Measurements from ENCODE around the gene HDAC7. TPM values are rescaled to one million over a fixed set of nuclear protein-coding genes. Genes with fewer than 3 reads are reported as not detected.

Gene HDAC7
- total and polyA plus RNA-seq, 2 of the 13 experiments (the other 11 are each of a cell fraction or from before 2014, with no cell fraction given) = 4.6 to 10.8 TPM

DNA sequence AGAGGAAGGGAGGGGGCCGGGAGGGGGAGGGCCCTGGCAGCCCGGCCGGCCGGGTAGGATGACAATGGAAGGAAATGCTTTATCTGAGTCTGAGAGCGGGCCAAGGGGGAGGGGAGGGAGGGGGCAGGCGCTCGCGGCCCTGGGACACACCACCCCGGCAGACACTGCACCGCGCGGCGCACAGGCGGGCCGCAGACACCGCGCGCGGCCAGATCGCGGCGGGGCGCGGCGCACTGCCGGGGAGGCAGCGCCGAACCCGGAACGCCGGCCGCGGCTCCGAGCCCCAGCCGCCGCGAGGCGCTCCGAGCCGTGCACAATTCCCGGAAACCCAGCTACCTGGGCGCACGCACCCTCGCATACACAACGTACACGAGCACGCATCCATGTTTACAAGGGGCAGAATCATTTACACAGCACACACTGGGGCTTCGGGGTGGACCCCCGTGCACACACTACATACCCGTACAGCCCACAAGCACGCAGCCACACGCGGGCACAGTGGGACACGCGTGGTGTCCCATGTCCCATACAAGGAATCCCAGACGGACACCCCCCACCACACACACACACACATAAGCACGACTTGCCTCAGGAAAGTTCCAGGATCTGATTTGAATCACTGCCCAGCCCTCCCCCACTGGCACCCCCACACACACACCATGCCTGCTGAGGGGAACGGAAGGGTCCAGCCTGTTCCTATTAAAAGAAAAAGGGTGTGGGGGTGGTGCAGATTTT is at the start of gene HDAC7 (continued):
- TF ChIP-seq, protein P1, sequence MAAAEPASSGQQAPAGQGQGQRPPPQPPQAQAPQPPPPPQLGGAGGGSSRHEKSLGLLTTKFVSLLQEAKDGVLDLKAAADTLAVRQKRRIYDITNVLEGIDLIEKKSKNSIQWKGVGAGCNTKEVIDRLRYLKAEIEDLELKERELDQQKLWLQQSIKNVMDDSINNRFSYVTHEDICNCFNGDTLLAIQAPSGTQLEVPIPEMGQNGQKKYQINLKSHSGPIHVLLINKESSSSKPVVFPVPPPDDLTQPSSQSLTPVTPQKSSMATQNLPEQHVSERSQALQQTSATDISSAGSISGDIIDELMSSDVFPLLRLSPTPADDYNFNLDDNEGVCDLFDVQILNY (CRISPR knock-in tag; conservative IDR thresholded peaks at IDR 0.05) = no peak
- TF ChIP-seq HINFP (CRISPR knock-in tag; IDR thresholded peaks at IDR 0.05; ENCODE audit: low read depth) (no peak), SCMH1 (CRISPR knock-in tag; IDR thresholded peaks at IDR 0.05; ENCODE audit: borderline replicate concordance) (no peak), ZNF562 (CRISPR knock-in tag; IDR thresholded peaks at IDR 0.05; ENCODE audit: borderline replicate concordance) (no peak), GTF2F1 (IDR thresholded peaks at IDR 0.05; ENCODE audit: low read length) (no peak), PHF8 (CRISPR knock-in tag; IDR thresholded peaks at IDR 0.05) (peak; percentile 52; the same call in 1 of the 2 replicates), BRCA1 (CRISPR knock-in tag; IDR thresholded peaks at IDR 0.05) (no peak), MYC (CRISPR knock-in tag; IDR thresholded peaks at IDR 0.05; ENCODE audit: borderline replicate concordance) (peak; percentile 67; the same call in 1 of the 2 replicates), SMARCC2 (IDR thresholded peaks at IDR 0.05) (no peak), ZNF891 (CRISPR knock-in tag; IDR thresholded peaks at IDR 0.05) (no peak), RFXANK (CRISPR knock-in tag; IDR thresholded peaks at IDR 0.05) (no peak), MTA3 (CRISPR knock-in tag; IDR thresholded peaks at IDR 0.05) (no peak), ZNF724P (CRISPR knock-in tag; IDR thresholded peaks at IDR 0.05; ENCODE audit: borderline replicate concordance) (no peak), SRSF9 (IDR thresholded peaks at IDR 0.05; ENCODE audit: borderline replicate concordance, insufficient read depth, low read depth, low read length, poor library complexity, severe bottlenecking) (no peak), ATAD3A (CRISPR knock-in tag; IDR thresholded peaks at IDR 0.05) (no peak), CBX1 (IDR thresholded peaks at IDR 0.05; ENCODE audit: low read depth) (no peak), ZNF44 (CRISPR knock-in tag; IDR thresholded peaks at IDR 0.05) (no peak), EHMT2 (IDR thresholded peaks at IDR 0.05; ENCODE audit: borderline replicate concordance, low read depth, low read length) (no peak), ZNF558 (CRISPR knock-in tag; IDR thresholded peaks at IDR 0.05; ENCODE audit: borderline replicate concordance) (no peak), PHB2 (IDR thresholded peaks at IDR 0.05; ENCODE audit: partially characterized antibody) (no peak), ZNF326 (CRISPR knock-in tag; IDR thresholded peaks at IDR 0.05; ENCODE audit: borderline replicate concordance) (no peak), ZNF432 (CRISPR knock-in tag; IDR thresholded peaks at IDR 0.05; ENCODE audit: borderline replicate concordance) (no peak), ERF (CRISPR knock-in tag; IDR thresholded peaks at IDR 0.05) (no peak), SYNCRIP (IDR thresholded peaks at IDR 0.05; ENCODE audit: insufficient read depth, low read depth, low read length) (no peak), ZIK1 (CRISPR knock-in tag; IDR thresholded peaks at IDR 0.05; ENCODE audit: borderline replicate concordance, low read depth) (no peak), ZNF317 (CRISPR knock-in tag; IDR thresholded peaks at IDR 0.05) (no peak)
- TF ChIP-seq, protein P2, sequence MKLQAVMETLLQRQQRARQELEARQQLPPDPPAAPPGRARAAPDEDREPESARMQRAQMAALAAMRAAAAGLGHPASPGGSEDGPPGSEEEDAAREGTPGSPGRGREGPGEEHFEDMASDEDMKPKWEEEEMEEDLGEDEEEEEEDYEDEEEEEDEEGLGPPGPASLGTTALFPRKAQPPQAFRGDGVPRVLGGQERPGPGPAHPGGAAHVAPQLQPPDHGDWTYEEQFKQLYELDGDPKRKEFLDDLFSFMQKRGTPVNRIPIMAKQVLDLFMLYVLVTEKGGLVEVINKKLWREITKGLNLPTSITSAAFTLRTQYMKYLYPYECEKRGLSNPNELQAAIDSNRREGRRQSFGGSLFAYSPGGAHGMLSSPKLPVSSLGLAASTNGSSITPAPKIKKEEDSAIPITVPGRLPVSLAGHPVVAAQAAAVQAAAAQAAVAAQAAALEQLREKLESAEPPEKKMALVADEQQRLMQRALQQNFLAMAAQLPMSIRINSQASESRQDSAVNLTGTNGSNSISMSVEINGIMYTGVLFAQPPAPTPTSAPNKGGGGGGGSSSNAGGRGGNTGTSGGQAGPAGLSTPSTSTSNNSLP (IDR thresholded peaks at IDR 0.05; ENCODE audit: low read depth, low read length) = no peak
- TF ChIP-seq, protein P3, sequence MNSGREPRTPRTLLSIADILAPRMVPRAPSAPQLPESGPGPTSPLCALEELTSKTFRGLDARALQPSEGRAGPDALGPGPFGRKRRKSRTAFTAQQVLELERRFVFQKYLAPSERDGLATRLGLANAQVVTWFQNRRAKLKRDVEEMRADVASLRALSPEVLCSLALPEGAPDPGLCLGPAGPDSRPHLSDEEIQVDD (CRISPR knock-in tag; IDR thresholded peaks at IDR 0.05; ENCODE audit: borderline replicate concordance) = no peak

All from HepG2 (cell line).